ENCODE measurements around the gene TBC1D3B.
A peak's percentile ranks its signal among the peaks of the same experiment; 100 is the strongest.

Gene TBC1D3B

GRCh38 chr17:36142806-36143205 lies 33.6 kb downstream of the TBC1D3B start:
- Histone ChIP-seq H2BK5ac (ENCODE audit: low read length) (no peak overlapping the region), H4K91ac (ENCODE audit: low read depth, low read length, poor library complexity) (no peak overlapping the region), H3K9ac (ENCODE audit: low read depth, low read length, poor library complexity) (no peak overlapping the region), H2BK15ac (ENCODE audit: low read length) (no peak overlapping the region), H2AFZ (ENCODE audit: low read length) (no peak overlapping the region), H2BK120ac (ENCODE audit: low read depth, low read length) (no peak overlapping the region), H4K8ac (ENCODE audit: low read depth, low read length) (no peak overlapping the region), H3K9me3 (replicated peaks in 1 of 2; ENCODE audit: control insufficient read depth in 2 of 2, insufficient read depth in 1 of 2, low read depth in 1 of 2, low read length in 2 of 2) (no peaks in the 10 kb centered on the region), H3K4ac (ENCODE audit: low read length) (no peak overlapping the region), H3K14ac (ENCODE audit: low read length) (no peak overlapping the region), H2BK12ac (ENCODE audit: low read length) (no peak overlapping the region), H3K79me1 (ENCODE audit: low read depth, low read length) (no peaks in the 10 kb centered on the region), H3K27ac (replicated peaks; ENCODE audit: low read length) (no peak overlapping the region), H2AK5ac (ENCODE audit: low read depth, low read length) (no peak overlapping the region), H3K4me1 (ENCODE audit: control insufficient read depth in 2 of 2, insufficient read depth in 1 of 2, low read depth in 1 of 2, low read length in 2 of 2) (no peaks in the 10 kb centered on the region), H3K4me2 (ENCODE audit: insufficient read depth, low read length, poor library complexity, severe bottlenecking) (no peak overlapping the region), H3K18ac (ENCODE audit: low read length) (no peak overlapping the region), H3K27me3 (ENCODE audit: control insufficient read depth in 3 of 3, insufficient read depth in 3 of 3, low read depth in 1 of 3, low read length in 3 of 3) (no peaks in the 10 kb centered on the region), H3K23ac (ENCODE audit: low read depth, low read length, poor library complexity) (no peak overlapping the region), H3K4me3 (ENCODE audit: low read length in 2 of 2) (no peak overlapping the region), H3K36me3 (replicated peaks in 1 of 2; ENCODE audit: control insufficient read depth in 2 of 2, insufficient read depth in 2 of 2, low read length in 2 of 2) (no peaks in the 10 kb centered on the region)
- no CpG with 5 or more reads among the region's 8 CpGs for WGBS, 2 donors (ENCODE audit: extremely low coverage in 2 of 2, insufficient read length in 2 of 2, insufficient replicate concordance in 1 of 2)
- DNase-seq (ENCODE audit: low spot score) = no peak

- Histone ChIP-seq H2BK120ac (ENCODE audit: low read depth, low read length) (no peak overlapping the region), H3K79me1 (ENCODE audit: low read depth, low read length) (no peaks in the 10 kb centered on the region), H3K4me2 (ENCODE audit: insufficient read depth, low read length, poor library complexity, severe bottlenecking) (no peak overlapping the region), H2AK5ac (ENCODE audit: low read depth, low read length) (no peak overlapping the region), H3K4me1 (ENCODE audit: control insufficient read depth in 2 of 2, insufficient read depth in 1 of 2, low read depth in 1 of 2, low read length in 2 of 2) (no peaks in the 10 kb centered on the region), H3K36me3 (replicated peaks in 1 of 2; ENCODE audit: control insufficient read depth in 2 of 2, insufficient read depth in 2 of 2, low read length in 2 of 2) (no peaks in the 10 kb centered on the region), H3K9ac (ENCODE audit: low read depth, low read length, poor library complexity) (no peak overlapping the region), H3K18ac (ENCODE audit: low read length) (no peak overlapping the region), H3K23ac (ENCODE audit: low read depth, low read length, poor library complexity) (no peak overlapping the region), H3K4me3 (ENCODE audit: low read length in 2 of 2) (no peak overlapping the region), H4K91ac (ENCODE audit: low read depth, low read length, poor library complexity) (no peak overlapping the region), H3K14ac (ENCODE audit: low read length) (no peak overlapping the region), H2BK5ac (ENCODE audit: low read length) (no peak overlapping the region), H2BK12ac (ENCODE audit: low read length) (no peak overlapping the region), H2BK15ac (ENCODE audit: low read length) (no peak overlapping the region), H3K9me3 (replicated peaks in 1 of 2; ENCODE audit: control insufficient read depth in 2 of 2, insufficient read depth in 1 of 2, low read depth in 1 of 2, low read length in 2 of 2) (no peaks in the 10 kb centered on the region), H4K8ac (ENCODE audit: low read depth, low read length) (no peak overlapping the region), H2AFZ (ENCODE audit: low read length) (no peak overlapping the region), H3K4ac (ENCODE audit: low read length) (no peak overlapping the region), H3K27ac (replicated peaks; ENCODE audit: low read length) (no peak overlapping the region), H3K27me3 (ENCODE audit: control insufficient read depth in 3 of 3, insufficient read depth in 3 of 3, low read depth in 1 of 3, low read length in 3 of 3) (no peaks in the 10 kb centered on the region)
- no peak for DNase-seq (ENCODE audit: low spot score)
These were observed 34.2 kb downstream of the TBC1D3B start for GRCh38 chr17:36142235-36142634.

- H4K8ac ChIP-seq (ENCODE audit: low read depth, low read length) = no peak overlapping the region
- DNase-seq (ENCODE audit: low spot score) = no peak
- no peak overlapping the region for H2BK120ac ChIP-seq (ENCODE audit: low read depth, low read length)
- H3K4me2 ChIP-seq (ENCODE audit: insufficient read depth, low read length, poor library complexity, severe bottlenecking) = no peak overlapping the region
- no CpG with 5 or more reads among the region's 1 CpG for WGBS, 2 donors (ENCODE audit: extremely low coverage in 2 of 2, insufficient read length in 2 of 2, insufficient replicate concordance in 1 of 2)
- H3K9me3 ChIP-seq (replicated peaks in 1 of 2; ENCODE audit: control insufficient read depth in 2 of 2, insufficient read depth in 1 of 2, low read depth in 1 of 2, low read length in 2 of 2) = no peaks in the 10 kb centered on the region
- no peak overlapping the region for H3K27ac ChIP-seq (replicated peaks; ENCODE audit: low read length)
- H2BK15ac ChIP-seq (ENCODE audit: low read length) = no peak overlapping the region
- no peak overlapping the region for H3K4me3 ChIP-seq (ENCODE audit: low read length in 2 of 2)
- H2BK5ac ChIP-seq (ENCODE audit: low read length) = no peak overlapping the region
- H2AFZ ChIP-seq (ENCODE audit: low read length) = no peak overlapping the region
- no peak overlapping the region for H2BK12ac ChIP-seq (ENCODE audit: low read length)
- no peak overlapping the region for H3K23ac ChIP-seq (ENCODE audit: low read depth, low read length, poor library complexity)
- H3K18ac ChIP-seq (ENCODE audit: low read length) = no peak overlapping the region
- peaks cover 0 to 2% of the 10 kb centered on the region in 2 donors for H3K4me1 ChIP-seq (ENCODE audit: control insufficient read depth in 2 of 2, insufficient read depth in 1 of 2, low read depth in 1 of 2, low read length in 2 of 2)
- peaks cover 0 to 3% (median 0%) of the 10 kb centered on the region in 3 experiments for H3K27me3 ChIP-seq (ENCODE audit: control insufficient read depth in 3 of 3, insufficient read depth in 3 of 3, low read depth in 1 of 3, low read length in 3 of 3)
- H4K91ac ChIP-seq (ENCODE audit: low read depth, low read length, poor library complexity) = no peak overlapping the region
- H2AK5ac ChIP-seq (ENCODE audit: low read depth, low read length) = no peak overlapping the region
- H3K9ac ChIP-seq (ENCODE audit: low read depth, low read length, poor library complexity) = no peak overlapping the region
- no peaks in the 10 kb centered on the region for H3K79me1 ChIP-seq (ENCODE audit: low read depth, low read length)
- H3K4ac ChIP-seq (ENCODE audit: low read length) = no peak overlapping the region
- no peak overlapping the region for H3K14ac ChIP-seq (ENCODE audit: low read length)
- H3K36me3 ChIP-seq (replicated peaks in 1 of 2; ENCODE audit: control insufficient read depth in 2 of 2, insufficient read depth in 2 of 2, low read length in 2 of 2) = no peaks in the 10 kb centered on the region
These were observed 40.0 kb downstream of the TBC1D3B start for GRCh38 chr17:36136439-36136838.

GRCh38 chr17:36136036-36136435 lies 40.4 kb downstream of the TBC1D3B start:
- Histone ChIP-seq H2BK15ac (ENCODE audit: low read length) (no peak overlapping the region), H2BK12ac (ENCODE audit: low read length) (no peak overlapping the region), H2BK120ac (ENCODE audit: low read depth, low read length) (no peak overlapping the region), H3K4me2 (ENCODE audit: insufficient read depth, low read length, poor library complexity, severe bottlenecking) (no peak overlapping the region), H3K27me3 (ENCODE audit: control insufficient read depth in 3 of 3, insufficient read depth in 3 of 3, low read depth in 1 of 3, low read length in 3 of 3) (peaks cover 0 to 3% (median 0%) of the 10 kb centered on the region in 3 experiments), H2BK5ac (ENCODE audit: low read length) (no peak overlapping the region), H4K8ac (ENCODE audit: low read depth, low read length) (no peak overlapping the region), H3K36me3 (replicated peaks in 1 of 2; ENCODE audit: control insufficient read depth in 2 of 2, insufficient read depth in 2 of 2, low read length in 2 of 2) (no peaks in the 10 kb centered on the region), H3K79me1 (ENCODE audit: low read depth, low read length) (no peaks in the 10 kb centered on the region), H3K9me3 (replicated peaks in 1 of 2; ENCODE audit: control insufficient read depth in 2 of 2, insufficient read depth in 1 of 2, low read depth in 1 of 2, low read length in 2 of 2) (no peaks in the 10 kb centered on the region), H3K9ac (ENCODE audit: low read depth, low read length, poor library complexity) (no peak overlapping the region), H3K14ac (ENCODE audit: low read length) (no peak overlapping the region), H3K23ac (ENCODE audit: low read depth, low read length, poor library complexity) (no peak overlapping the region), H2AK5ac (ENCODE audit: low read depth, low read length) (no peak overlapping the region), H4K91ac (ENCODE audit: low read depth, low read length, poor library complexity) (no peak overlapping the region), H3K4ac (ENCODE audit: low read length) (no peak overlapping the region), H3K4me3 (ENCODE audit: low read length in 2 of 2) (no peak overlapping the region), H2AFZ (ENCODE audit: low read length) (no peak overlapping the region), H3K18ac (ENCODE audit: low read length) (peak overlapping the region; percentile 67), H3K27ac (replicated peaks; ENCODE audit: low read length) (no peak overlapping the region), H3K4me1 (ENCODE audit: control insufficient read depth in 2 of 2, insufficient read depth in 1 of 2, low read depth in 1 of 2, low read length in 2 of 2) (peaks cover 0 to 2% of the 10 kb centered on the region in 2 donors)
- WGBS, 2 donors (ENCODE audit: extremely low coverage in 2 of 2, insufficient read length in 2 of 2, insufficient replicate concordance in 1 of 2) = no CpG with 5 or more reads among the region's 1 CpG
- no peak for DNase-seq (ENCODE audit: low spot score)
